Right kidney (tissue), 9 donors: ENCODE measurements around the gene TROAP.
"Not testable (repeated sequence)": the region's sequence is repeated elsewhere in the genome, so short reads cannot be mapped to it uniquely, and the experiment has no call there.

Source experiments
- DNase-seq: peaks from one replicate; pipeline ENCODE4 v3.0.0-alpha.2; 2016
- long read RNA-seq, 8 donors: transcript quantifications; one replicate each; lab custom pipeline, GENCODE V29; 2026

Gene TROAP
- long read RNA-seq, donor 1, partial matches to known transcripts = 0 of 7 reads
- long read RNA-seq, donor 1, other reads (novel, unspliced or antisense) = 0 of 7 reads
- long read RNA-seq, donor 2, partial matches to known transcripts = 0 of 1 reads
- long read RNA-seq, donor 2, other reads (novel, unspliced or antisense) = 0 of 1 reads
- long read RNA-seq, donor 3, partial matches to known transcripts = 0 of 1 reads
- long read RNA-seq, donor 3, other reads (novel, unspliced or antisense) = 0 of 1 reads
- long read RNA-seq, donor 4, partial matches to known transcripts = 5 of 8 reads
- long read RNA-seq, donor 4, other reads (novel, unspliced or antisense) = 0 of 8 reads
- long read RNA-seq, donor 5, partial matches to known transcripts = 6 of 9 reads
- long read RNA-seq, donor 5, other reads (novel, unspliced or antisense) = 0 of 9 reads
- long read RNA-seq, donor 6, partial matches to known transcripts = 0 of 4 reads
- long read RNA-seq, donor 6, other reads (novel, unspliced or antisense) = 0 of 4 reads
- long read RNA-seq, donor 7, partial matches to known transcripts = 5 of 7 reads
- long read RNA-seq, donor 7, other reads (novel, unspliced or antisense) = 0 of 7 reads
- long read RNA-seq, donor 8, partial matches to known transcripts = 0 of 2 reads
- long read RNA-seq, donor 8, other reads (novel, unspliced or antisense) = 0 of 2 reads

- DNase-seq = peak; percentile 92
These were observed at the start of gene TROAP for GRCh38 chr12:49322708-49323523. Gene TROAP, plus strand, starts transcription at chr12:49323255. Its CDS starts 354 bp downstream, at chr12:49323609.

GRCh38 chr12:49273726-49274395 is 49.2 kb upstream of the TROAP start:
- no peak for DNase-seq

GRCh38 chr12:49274396-49275069 is 48.5 kb upstream of the TROAP start:
- no peak for DNase-seq

- no peak for DNase-seq
These were observed 46.5 kb upstream of the TROAP start for GRCh38 chr12:49276304-49277290.

GRCh38 chr12:49277466-49277865 is 45.6 kb upstream of the TROAP start:
- DNase-seq = no peak

- DNase-seq = peak; percentile 36
These were observed 43.3 kb upstream of the TROAP start for GRCh38 chr12:49279706-49280159.

GRCh38 chr12:49280545-49280944 is 42.5 kb upstream of the TROAP start:
- DNase-seq = not testable (repeated sequence)

- DNase-seq = no peak
These were observed 40.8 kb upstream of the TROAP start for GRCh38 chr12:49282302-49282701.

- DNase-seq = not testable (repeated sequence)
These were observed 40.2 kb upstream of the TROAP start for GRCh38 chr12:49282740-49283375.

- no peak for DNase-seq
These were observed 39.3 kb upstream of the TROAP start for GRCh38 chr12:49283541-49284429.

GRCh38 chr12:49284672-49285071 is 38.4 kb upstream of the TROAP start:
- no peak for DNase-seq

- no peak for DNase-seq
These were observed 35.2 kb upstream of the TROAP start for GRCh38 chr12:49287876-49288275.

GRCh38 chr12:49288412-49288853 is 34.6 kb upstream of the TROAP start:
- DNase-seq = no peak

- no peak for DNase-seq
These were observed 34.0 kb upstream of the TROAP start for GRCh38 chr12:49288922-49289555.

- no peak for DNase-seq
These were observed 30.4 kb upstream of the TROAP start for GRCh38 chr12:49292729-49293055.

GRCh38 chr12:49293056-49293956 is 29.7 kb upstream of the TROAP start:
- peak; percentile 44 for DNase-seq
